WTC11 (cell line): Measurements from ENCODE around the gene KIFC3. TPM values are rescaled to one million over a fixed set of nuclear protein-coding genes. Genes with fewer than 3 reads are reported as not detected.

Experiments used
- ATAC-seq: fragments of 200-7000 bp; cut with Tn5 transposase; 2 replicates; pipeline ENCODE4 v1.10.0; 2021; ENCODE audit warnings: mild to moderate bottlenecking, moderate library complexity
- CTCF ChIA-PET: fragments of 300-600 bp; sonication (Branson Sonifier 250); formaldehyde crosslinking; loops from one replicate; lab custom pipeline; 2021; ENCODE audit warnings: antibody characterized with exemption; lab: Charles Lee
- POLR2A ChIA-PET: fragments of 350-600 bp; sonication (Branson Sonifier 250); formaldehyde crosslinking; loops from one replicate; lab custom pipeline; 2021; ENCODE audit warnings: antibody characterized with exemption; lab: Charles Lee
- DNase-seq: peaks from one replicate; pipeline ENCODE4 v3.0.0; 2021; ENCODE audit warnings: low spot score
- H3K27ac Mint-ChIP-seq: 2 replicates; pipeline ENCODE4 v1.8.0; 2021; ENCODE audit warnings: mixed read lengths
- H3K27me3 Mint-ChIP-seq: 2 replicates; pipeline ENCODE4 v1.8.0; 2021; ENCODE audit warnings: low read depth, mild to moderate bottlenecking, moderate library complexity, mixed read lengths
- H3K36me3 Mint-ChIP-seq: 2 replicates; pipeline ENCODE4 v1.8.0; 2021; ENCODE audit warnings: mixed read lengths
- H3K4me1 Mint-ChIP-seq: 2 replicates; pipeline ENCODE4 v1.8.0; 2022; ENCODE audit warnings: mixed read lengths
- H3K4me3 Mint-ChIP-seq: 2 replicates; pipeline ENCODE4 v1.8.0; 2021; ENCODE audit warnings: mild to moderate bottlenecking, moderate library complexity, mixed read lengths
- H3K9me3 Mint-ChIP-seq: 2 replicates; pipeline ENCODE4 v1.8.0; 2021; ENCODE audit warnings: mixed read lengths
- ATF1 ChIP-seq: sonication (generic); formaldehyde crosslinking; IDR thresholded peaks from 2 replicates; pipeline ENCODE4 v1.8.1; 2023; ENCODE audit warnings: mild to moderate bottlenecking, moderate library complexity, missing genetic modification reagents
- CREM ChIP-seq: sonication (generic); formaldehyde crosslinking; IDR thresholded peaks from 2 replicates; pipeline ENCODE4 v1.8.1; 2022; ENCODE audit warnings: mild to moderate bottlenecking, missing genetic modification reagents, moderate library complexity
- ELF4 ChIP-seq: sonication (generic); formaldehyde crosslinking; IDR thresholded peaks from 2 replicates; pipeline ENCODE4 v1.8.1; 2022; ENCODE audit warnings: low read depth, mild to moderate bottlenecking, moderate library complexity, missing genetic modification reagents
- GTF2I ChIP-seq: fragments of 250-450 bp; sonication (Bioruptor Pico); conservative IDR thresholded peaks from 2 replicates; pipeline ENCODE4 v1.4.0; 2021; ENCODE audit warnings: mild to moderate bottlenecking
- JUN ChIP-seq: sonication (generic); formaldehyde crosslinking; IDR thresholded peaks from 2 replicates; pipeline ENCODE4 v1.8.0; 2023; ENCODE audit warnings: mild to moderate bottlenecking, missing genetic modification reagents
- NFATC4 ChIP-seq: fragments of 250-450 bp; sonication (Bioruptor Pico); IDR thresholded peaks from 2 replicates; pipeline ENCODE4 v1.9.0; 2021; ENCODE audit warnings: mild to moderate bottlenecking
- NFYB ChIP-seq: sonication (generic); formaldehyde crosslinking; conservative IDR thresholded peaks from 2 replicates; pipeline ENCODE4 v1.8.0; 2022; ENCODE audit warnings: low read depth, missing genetic modification reagents
- NR2C2 ChIP-seq: sonication (generic); formaldehyde crosslinking; IDR thresholded peaks from 2 replicates; pipeline ENCODE4 v1.8.0; 2022; ENCODE audit warnings: mild to moderate bottlenecking, missing genetic modification reagents
- PRRX2 ChIP-seq: fragments of 250-450 bp; sonication (Bioruptor Pico); IDR thresholded peaks from 2 replicates; pipeline ENCODE4 v1.8.0; 2021; ENCODE audit warnings: mild to moderate bottlenecking
- RELA ChIP-seq: sonication (generic); formaldehyde crosslinking; IDR thresholded peaks from 2 replicates; pipeline ENCODE4 v1.8.1; 2022; ENCODE audit warnings: missing genetic modification reagents, mild to moderate bottlenecking, borderline replicate concordance
- SOX15 ChIP-seq: fragments of 250-450 bp; sonication (Bioruptor Pico); IDR thresholded peaks from 2 replicates; pipeline ENCODE4 v1.9.0; 2021; ENCODE audit warnings: mild to moderate bottlenecking
- SP1 ChIP-seq: sonication (generic); formaldehyde crosslinking; conservative IDR thresholded peaks from 2 replicates; pipeline ENCODE4 v1.8.1; 2022; ENCODE audit warnings: missing genetic modification reagents
- STAT6 ChIP-seq: sonication (generic); formaldehyde crosslinking; conservative IDR thresholded peaks from 2 replicates; pipeline ENCODE4 v1.8.1; 2023; ENCODE audit warnings: mild to moderate bottlenecking, low read depth, missing genetic modification reagents, moderate library complexity
- TCF7 ChIP-seq: sonication (generic); formaldehyde crosslinking; IDR thresholded peaks from 2 replicates; pipeline ENCODE4 v1.8.0; 2022; ENCODE audit warnings: mild to moderate bottlenecking, low read depth, missing genetic modification reagents, moderate library complexity
- USF1 ChIP-seq: sonication (generic); formaldehyde crosslinking; IDR thresholded peaks from 2 replicates; pipeline ENCODE4 v1.8.0; 2022; ENCODE audit warnings: mild to moderate bottlenecking, missing genetic modification reagents
- ZMAT4 ChIP-seq: fragments of 250-450 bp; sonication (Bioruptor Pico); IDR thresholded peaks from 2 replicates; pipeline ENCODE4 v1.9.0; 2021; ENCODE audit warnings: mild to moderate bottlenecking
- ZNF219 ChIP-seq: sonication (generic); formaldehyde crosslinking; IDR thresholded peaks from 2 replicates; pipeline ENCODE4 v1.8.0; 2023; ENCODE audit warnings: missing genetic modification reagents, mild to moderate bottlenecking, borderline replicate concordance
- ZNF396 ChIP-seq: fragments of 250-450 bp; sonication (Bioruptor Pico); IDR thresholded peaks from 2 replicates; pipeline ENCODE4 v1.8.0; 2021; ENCODE audit warnings: mild to moderate bottlenecking, moderate library complexity, borderline replicate concordance
- total RNA-seq: library from RNA; stranded (reverse); gene quantifications from 3 replicates; pipeline ENCODE4 v1.2.3, GENCODE V29; 2021
- TF ChIP-seq, protein P1 (sequence below): sonication (generic); formaldehyde crosslinking; IDR thresholded peaks from 2 replicates; pipeline ENCODE4 v1.8.0; 2023; ENCODE audit warnings: mild to moderate bottlenecking, missing genetic modification reagents
- TF ChIP-seq, protein P2 (sequence below): sonication (generic); formaldehyde crosslinking; IDR thresholded peaks from 2 replicates; pipeline ENCODE4 v1.8.1; 2022; ENCODE audit warnings: mild to moderate bottlenecking, moderate library complexity, missing genetic modification reagents
- TF ChIP-seq, protein P3 (sequence below): sonication (generic); formaldehyde crosslinking; IDR thresholded peaks from 2 replicates; pipeline ENCODE4 v1.8.0; 2022; ENCODE audit warnings: missing genetic modification reagents
- TF ChIP-seq, protein P4 (sequence below): sonication (generic); formaldehyde crosslinking; IDR thresholded peaks from 2 replicates; pipeline ENCODE4 v1.8.1; 2022; ENCODE audit warnings: low read depth, mild to moderate bottlenecking, moderate library complexity, missing genetic modification reagents, borderline replicate concordance

Gene KIFC3
- total RNA-seq, 1 experiment from 2014 or later, result 11.6 TPM

DNA sequence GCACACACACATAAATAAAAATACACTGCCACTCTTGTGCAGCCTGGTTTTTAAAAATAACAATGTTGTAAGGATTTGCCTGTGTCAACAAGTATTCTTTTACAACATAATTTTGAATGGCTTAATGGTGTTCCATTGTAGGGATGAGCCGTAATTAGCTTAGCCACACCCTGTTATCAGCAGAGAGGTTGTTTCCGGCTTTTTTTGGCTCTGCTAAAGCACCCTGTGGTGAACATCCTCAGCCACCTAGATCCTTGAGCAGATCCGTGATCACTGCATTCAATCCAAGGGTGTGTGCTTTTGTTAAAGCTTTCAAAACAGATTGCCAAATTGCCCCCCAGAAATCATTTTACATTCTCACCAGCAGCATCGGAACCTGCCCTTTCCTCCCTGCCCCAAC, 59.7 kb downstream of the KIFC3 start (continued):
- TF ChIP-seq, protein P1, sequence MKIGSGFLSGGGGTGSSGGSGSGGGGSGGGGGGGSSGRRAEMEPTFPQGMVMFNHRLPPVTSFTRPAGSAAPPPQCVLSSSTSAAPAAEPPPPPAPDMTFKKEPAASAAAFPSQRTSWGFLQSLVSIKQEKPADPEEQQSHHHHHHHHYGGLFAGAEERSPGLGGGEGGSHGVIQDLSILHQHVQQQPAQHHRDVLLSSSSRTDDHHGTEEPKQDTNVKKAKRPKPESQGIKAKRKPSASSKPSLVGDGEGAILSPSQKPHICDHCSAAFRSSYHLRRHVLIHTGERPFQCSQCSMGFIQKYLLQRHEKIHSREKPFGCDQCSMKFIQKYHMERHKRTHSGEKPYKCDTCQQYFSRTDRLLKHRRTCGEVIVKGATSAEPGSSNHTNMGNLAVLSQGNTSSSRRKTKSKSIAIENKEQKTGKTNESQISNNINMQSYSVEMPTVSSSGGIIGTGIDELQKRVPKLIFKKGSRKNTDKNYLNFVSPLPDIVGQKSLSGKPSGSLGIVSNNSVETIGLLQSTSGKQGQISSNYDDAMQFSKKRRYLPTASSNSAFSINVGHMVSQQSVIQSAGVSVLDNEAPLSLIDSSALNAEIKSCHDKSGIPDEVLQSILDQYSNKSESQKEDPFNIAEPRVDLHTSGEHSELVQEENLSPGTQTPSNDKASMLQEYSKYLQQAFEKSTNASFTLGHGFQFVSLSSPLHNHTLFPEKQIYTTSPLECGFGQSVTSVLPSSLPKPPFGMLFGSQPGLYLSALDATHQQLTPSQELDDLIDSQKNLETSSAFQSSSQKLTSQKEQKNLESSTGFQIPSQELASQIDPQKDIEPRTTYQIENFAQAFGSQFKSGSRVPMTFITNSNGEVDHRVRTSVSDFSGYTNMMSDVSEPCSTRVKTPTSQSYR (CRISPR knock-in tag), result no peak
- TF ChIP-seq ZNF219 (CRISPR knock-in tag) (no peak), ELF4 (no peak), ZMAT4 (CRISPR knock-in tag) (no peak), NFATC4 (CRISPR knock-in tag) (no peak), PRRX2 (CRISPR knock-in tag) (no peak), TCF7 (CRISPR knock-in tag) (no peak), SOX15 (CRISPR knock-in tag) (no peak), RELA (CRISPR knock-in tag) (no peak)

- ATAC-seq (no peak), DNase-seq (no peak)
- Mint-ChIP-seq H3K36me3 (no peaks in the 10 kb centered on the region), H3K4me1 (peaks cover 7% of the 10 kb centered on the region), H3K27me3 (no peaks in the 10 kb centered on the region), H3K4me3 (no peak overlapping the region), H3K27ac (no peak overlapping the region), H3K9me3 (no peaks in the 10 kb centered on the region)
- ChIA-PET CTCF (interaction anchor here (0.7 to 1.3 kb wide), 2 partner anchors 11 to 151 kb away, joined by 3 read pairs; no protein-coding TSS in a partner anchor), POLR2A (no interaction called here)
- TF ChIP-seq, protein P2, sequence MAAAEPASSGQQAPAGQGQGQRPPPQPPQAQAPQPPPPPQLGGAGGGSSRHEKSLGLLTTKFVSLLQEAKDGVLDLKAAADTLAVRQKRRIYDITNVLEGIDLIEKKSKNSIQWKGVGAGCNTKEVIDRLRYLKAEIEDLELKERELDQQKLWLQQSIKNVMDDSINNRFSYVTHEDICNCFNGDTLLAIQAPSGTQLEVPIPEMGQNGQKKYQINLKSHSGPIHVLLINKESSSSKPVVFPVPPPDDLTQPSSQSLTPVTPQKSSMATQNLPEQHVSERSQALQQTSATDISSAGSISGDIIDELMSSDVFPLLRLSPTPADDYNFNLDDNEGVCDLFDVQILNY (CRISPR knock-in tag), result no peak
- TF ChIP-seq, protein P3, sequence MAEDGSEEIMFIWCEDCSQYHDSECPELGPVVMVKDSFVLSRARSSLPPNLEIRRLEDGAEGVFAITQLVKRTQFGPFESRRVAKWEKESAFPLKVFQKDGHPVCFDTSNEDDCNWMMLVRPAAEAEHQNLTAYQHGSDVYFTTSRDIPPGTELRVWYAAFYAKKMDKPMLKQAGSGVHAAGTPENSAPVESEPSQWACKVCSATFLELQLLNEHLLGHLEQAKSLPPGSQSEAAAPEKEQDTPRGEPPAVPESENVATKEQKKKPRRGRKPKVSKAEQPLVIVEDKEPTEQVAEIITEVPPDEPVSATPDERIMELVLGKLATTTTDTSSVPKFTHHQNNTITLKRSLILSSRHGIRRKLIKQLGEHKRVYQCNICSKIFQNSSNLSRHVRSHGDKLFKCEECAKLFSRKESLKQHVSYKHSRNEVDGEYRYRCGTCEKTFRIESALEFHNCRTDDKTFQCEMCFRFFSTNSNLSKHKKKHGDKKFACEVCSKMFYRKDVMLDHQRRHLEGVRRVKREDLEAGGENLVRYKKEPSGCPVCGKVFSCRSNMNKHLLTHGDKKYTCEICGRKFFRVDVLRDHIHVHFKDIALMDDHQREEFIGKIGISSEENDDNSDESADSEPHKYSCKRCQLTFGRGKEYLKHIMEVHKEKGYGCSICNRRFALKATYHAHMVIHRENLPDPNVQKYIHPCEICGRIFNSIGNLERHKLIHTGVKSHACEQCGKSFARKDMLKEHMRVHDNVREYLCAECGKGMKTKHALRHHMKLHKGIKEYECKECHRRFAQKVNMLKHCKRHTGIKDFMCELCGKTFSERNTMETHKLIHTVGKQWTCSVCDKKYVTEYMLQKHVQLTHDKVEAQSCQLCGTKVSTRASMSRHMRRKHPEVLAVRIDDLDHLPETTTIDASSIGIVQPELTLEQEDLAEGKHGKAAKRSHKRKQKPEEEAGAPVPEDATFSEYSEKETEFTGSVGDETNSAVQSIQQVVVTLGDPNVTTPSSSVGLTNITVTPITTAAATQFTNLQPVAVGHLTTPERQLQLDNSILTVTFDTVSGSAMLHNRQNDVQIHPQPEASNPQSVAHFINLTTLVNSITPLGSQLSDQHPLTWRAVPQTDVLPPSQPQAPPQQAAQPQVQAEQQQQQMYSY, result no peak
- no peak for TF ChIP-seq USF1 (CRISPR knock-in tag)
- TF ChIP-seq STAT6 (CRISPR knock-in tag), result no peak
- no peak for TF ChIP-seq NFYB (CRISPR knock-in tag)
- TF ChIP-seq, protein P4, sequence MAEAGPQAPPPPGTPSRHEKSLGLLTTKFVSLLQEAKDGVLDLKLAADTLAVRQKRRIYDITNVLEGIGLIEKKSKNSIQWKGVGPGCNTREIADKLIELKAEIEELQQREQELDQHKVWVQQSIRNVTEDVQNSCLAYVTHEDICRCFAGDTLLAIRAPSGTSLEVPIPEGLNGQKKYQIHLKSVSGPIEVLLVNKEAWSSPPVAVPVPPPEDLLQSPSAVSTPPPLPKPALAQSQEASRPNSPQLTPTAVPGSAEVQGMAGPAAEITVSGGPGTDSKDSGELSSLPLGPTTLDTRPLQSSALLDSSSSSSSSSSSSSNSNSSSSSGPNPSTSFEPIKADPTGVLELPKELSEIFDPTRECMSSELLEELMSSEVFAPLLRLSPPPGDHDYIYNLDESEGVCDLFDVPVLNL (CRISPR knock-in tag), result no peak
- no peak for TF ChIP-seq NR2C2
- TF ChIP-seq NFATC4 (CRISPR knock-in tag), result no peak
- TF ChIP-seq ATF1 (CRISPR knock-in tag), result no peak
- TF ChIP-seq JUN, result no peak
- no peak for TF ChIP-seq ZNF396 (CRISPR knock-in tag)
- TF ChIP-seq PRRX2 (CRISPR knock-in tag), result no peak
- no peak for TF ChIP-seq GTF2I
- no peak for TF ChIP-seq CREM (CRISPR knock-in tag)
- no peak for TF ChIP-seq SP1 (CRISPR knock-in tag)
These were observed 60.6 kb downstream of the KIFC3 start for GRCh38 chr16:57741660-57742191.
